HG03469 (cell line): ENCODE results near the gene ZHX3.

Source experiments
- ATAC-seq: cut with Tn5 transposase; IDR thresholded peaks from one replicate; pipeline ENCODE4 v1.9.1; 2021; ENCODE audit warnings: mild to moderate bottlenecking, moderate library complexity, moderate number of reproducible peaks; ENCODE audit not compliant: unreplicated experiment

ZHX3 gene

DNA sequence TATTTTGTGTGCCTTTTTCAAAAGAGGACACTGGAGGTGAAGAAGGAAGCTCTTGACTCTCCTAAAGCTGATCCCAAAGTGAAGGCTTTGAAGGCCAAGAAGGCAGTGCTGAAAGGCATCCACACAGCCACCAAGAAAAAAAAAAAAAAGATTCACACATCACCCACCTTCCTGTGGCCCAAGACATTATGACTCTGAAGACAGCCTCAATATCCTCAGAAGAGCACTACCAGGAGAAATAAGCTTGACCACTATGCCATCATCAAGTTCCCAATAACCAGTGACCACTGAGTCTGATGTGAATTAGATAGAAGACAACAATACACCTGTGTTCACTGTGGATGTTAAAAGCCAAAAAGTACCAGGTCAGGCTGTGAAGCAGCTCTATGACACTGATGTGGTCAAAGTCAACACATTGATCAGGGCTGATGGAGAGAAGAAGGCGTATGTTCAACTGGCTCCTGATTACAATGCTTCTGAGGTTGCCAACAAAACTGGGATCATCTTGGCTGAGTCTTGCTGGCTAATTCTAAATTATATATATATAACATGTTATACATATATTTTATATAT is 120.8 kb downstream of the ZHX3 start:
- ATAC-seq: no peak

DNA sequence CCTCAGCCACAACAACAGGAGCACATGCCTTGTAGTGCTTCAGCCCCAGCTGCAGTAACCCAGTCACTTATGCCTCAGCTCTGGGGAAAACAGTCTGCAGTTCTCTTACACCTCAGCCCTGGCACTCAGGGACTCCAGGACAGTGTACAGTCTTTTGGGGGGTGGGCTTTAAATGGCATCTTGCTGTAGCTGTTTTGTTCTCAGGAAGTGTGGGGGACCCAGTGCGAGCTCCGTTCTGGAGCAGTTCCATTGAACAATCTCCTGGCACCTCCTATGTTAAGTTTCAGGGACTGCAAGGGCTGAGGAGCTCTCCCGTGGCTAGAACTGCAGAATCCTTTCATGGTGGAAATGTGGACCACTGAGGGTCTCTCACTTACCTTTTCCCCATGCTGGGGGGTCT is 125.0 kb downstream of the ZHX3 start:
- no peak for ATAC-seq

DNA sequence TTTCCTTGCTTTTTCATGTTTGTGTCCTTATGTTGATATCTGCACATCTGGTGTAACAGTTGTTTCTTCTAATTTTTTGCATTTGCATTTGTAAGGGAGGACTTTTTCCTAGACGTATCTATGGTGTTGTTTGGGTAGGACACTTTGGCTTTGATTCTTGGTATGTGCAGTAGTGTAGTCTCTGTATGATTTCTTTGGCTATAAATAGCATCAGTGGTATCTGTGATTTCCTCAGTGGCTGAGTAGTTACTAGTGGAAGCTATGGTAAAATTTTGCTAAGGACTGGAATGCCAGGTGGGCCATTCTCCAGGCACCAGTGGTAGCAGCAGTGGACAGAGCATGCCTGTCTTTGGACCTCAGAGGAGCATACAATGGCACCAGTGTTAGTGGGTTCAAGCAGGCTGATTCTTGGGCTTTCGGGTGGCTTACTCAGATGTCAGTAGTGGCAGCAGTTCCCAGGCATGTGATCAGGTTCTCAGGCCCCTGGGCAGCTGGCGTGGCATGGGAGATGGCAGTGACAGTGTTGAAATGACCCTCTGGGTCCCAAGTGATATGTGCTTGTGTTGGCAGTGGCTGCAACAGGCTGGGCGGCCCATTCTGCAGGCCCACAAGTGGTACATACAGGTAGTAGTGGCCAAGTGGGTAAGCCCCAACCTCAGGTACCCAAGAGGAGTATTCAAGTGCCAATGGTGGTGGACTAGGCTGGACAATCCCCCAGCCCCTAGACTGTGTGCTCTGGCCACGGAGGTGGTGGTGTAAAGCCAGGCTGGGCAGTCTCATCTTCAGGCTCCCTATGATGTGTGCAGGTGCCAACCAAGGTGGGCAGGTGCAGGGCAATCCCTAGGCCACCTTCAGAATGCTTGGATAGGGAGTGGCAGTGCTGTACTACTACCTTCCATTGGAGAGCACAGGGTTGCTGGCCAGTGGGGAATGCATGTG is 125.7 kb downstream of the ZHX3 start:
- no peak for ATAC-seq

DNA sequence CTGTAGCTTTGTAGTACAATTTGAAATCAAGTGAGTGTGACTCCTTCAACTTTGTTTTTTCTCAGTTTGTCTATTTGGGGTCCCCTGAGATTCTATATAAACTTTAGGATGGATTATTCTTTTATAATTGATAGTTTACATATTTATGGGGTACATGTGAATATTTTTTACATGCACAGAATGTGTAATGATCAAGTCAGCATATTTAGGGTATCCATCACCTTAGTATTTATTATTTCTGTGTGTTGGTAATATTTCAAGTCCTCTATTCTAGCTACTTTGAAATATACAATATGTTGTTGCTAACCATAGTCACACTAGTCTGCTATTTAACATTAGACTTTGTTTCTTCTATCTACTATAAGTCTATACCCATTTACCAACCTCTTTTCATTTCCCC is 129.9 kb downstream of the ZHX3 start:
- no peak for ATAC-seq

DNA sequence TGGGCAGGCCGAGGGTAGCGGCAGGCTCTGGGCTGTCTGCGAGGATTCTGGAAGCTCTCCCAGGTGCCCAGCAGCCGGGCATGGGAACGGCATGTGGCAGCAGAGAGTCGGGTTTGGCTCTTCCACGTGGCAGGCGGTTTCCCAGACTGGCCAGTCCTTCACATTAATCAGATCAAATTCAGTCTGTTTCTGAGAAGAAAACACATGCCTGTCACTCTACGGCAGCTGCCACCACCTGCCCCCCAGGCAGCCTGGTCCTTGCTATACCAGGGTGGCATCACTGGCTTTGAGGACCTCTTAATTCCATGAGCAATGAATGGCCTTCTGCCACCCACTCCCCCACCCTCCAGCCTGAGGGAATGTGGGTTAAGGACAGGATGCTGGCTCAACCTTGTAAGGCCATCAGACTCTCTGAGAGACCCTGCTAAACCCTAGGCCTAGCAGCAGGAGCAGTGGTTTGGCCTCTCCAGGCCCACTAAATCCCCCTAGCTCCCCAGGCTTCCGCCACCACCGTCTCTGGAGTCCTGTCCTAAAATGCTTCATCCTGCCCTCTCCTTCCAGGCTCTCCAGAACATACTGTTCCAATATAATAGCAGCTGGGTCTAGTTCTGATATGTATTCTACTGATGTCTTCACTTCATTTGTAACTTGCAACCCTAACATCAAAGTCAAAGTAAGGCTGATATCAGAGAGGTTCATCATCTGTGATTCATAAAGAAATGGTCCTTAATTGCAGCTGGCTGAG is 132.3 kb downstream of the ZHX3 start:
- no peak for ATAC-seq

DNA sequence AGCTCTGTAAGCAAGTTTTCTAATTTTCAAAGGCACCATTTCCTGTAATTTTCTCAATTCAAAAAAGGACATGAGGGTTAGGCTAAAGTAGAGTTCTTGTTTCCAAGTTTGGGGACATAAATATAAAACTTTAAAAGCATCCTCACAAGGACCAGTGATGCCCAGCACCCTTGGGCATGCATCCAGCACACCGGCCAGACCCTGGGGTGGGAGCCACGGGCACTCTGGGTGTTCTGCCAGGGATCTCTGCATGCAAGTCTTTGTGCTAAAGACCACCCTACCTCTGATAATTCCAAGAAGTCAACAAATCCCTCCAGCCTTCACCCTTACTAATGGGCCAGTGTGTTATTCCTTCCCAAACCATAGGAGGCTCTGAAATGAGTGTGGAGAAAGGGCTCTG is 133.7 kb downstream of the ZHX3 start:
- ATAC-seq: no peak

DNA sequence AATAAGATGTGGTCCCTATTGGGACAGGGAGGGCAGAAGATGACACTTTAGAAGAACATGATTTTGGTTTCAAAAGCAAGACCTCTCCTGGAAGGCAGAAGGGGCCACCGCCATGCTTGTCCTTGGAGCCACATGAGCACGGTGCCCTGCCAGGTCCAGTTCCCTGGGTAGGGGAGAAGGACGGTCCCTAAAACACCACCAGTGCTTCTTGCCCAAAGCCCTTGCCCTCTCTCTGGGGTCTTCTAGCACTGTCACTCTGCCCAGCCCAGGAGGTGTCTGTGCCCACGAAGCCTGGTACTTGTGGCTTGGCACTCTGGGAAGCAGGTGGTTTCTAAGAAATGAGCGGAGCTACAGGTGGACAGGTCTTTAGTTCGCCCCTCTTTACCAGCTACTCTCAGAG is 134.1 kb downstream of the ZHX3 start:
- no peak for ATAC-seq

DNA sequence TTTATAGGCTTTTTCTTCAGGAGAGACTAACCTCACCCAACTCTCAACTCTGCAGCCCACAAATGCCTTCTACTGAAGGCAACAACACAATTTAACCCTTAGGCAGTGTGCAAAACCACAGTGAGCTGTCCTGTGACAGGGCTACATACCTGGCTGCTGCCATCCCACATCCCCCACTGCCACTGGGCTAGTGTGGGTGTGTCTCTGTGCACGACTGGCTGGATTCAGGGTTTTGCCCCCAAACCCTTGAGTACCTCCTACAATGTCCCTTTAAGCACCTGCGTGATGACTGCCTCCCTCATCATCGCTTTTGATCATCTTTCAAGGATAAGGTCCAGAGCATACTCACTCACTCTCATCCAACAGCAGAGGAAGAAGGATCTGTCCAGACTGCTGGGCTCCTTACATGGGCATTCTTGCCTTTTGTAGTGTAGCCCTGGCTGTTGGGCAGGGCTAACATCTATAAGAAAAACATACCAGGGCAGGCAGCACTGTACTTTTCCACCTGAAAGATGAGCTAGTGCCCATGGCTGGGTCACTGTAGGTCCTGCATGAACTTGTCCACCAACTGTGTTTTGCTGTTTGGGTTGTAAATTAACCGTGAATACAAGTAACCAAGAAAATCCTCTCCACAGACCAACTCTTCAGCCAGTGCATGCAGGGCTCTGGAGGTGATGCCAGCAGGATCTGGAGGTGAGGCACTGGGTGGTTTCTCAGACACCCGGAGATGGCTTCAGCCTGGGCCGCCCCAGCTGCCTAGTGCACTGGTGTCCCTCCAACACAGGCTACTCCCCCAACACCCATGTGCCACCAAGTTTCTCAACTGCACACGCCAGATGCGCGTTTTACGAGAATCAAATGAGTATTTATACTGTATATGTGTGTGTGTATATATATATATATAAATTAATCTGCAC is 135.0 kb downstream of the ZHX3 start:
- ATAC-seq: no peak

DNA sequence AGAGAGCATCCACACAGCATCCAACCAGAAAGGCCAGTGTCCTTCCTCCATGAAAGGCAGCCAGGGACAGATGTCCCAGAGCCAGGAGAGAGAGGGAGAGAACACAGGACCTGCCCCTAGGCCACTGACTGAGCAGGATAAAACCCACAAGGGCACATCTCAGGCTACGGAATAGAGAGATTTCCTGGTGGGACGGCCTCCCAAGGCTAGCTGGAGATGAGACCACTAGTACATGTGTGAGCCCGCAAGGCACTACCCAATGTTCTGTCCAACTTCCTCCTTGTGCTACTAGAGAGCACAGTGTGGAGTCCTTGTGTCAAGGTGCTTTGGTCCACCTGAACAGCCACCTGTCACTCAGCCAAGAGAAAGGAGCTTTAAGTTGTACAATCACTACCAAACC is 136.0 kb downstream of the ZHX3 start:
- no peak for ATAC-seq

DNA sequence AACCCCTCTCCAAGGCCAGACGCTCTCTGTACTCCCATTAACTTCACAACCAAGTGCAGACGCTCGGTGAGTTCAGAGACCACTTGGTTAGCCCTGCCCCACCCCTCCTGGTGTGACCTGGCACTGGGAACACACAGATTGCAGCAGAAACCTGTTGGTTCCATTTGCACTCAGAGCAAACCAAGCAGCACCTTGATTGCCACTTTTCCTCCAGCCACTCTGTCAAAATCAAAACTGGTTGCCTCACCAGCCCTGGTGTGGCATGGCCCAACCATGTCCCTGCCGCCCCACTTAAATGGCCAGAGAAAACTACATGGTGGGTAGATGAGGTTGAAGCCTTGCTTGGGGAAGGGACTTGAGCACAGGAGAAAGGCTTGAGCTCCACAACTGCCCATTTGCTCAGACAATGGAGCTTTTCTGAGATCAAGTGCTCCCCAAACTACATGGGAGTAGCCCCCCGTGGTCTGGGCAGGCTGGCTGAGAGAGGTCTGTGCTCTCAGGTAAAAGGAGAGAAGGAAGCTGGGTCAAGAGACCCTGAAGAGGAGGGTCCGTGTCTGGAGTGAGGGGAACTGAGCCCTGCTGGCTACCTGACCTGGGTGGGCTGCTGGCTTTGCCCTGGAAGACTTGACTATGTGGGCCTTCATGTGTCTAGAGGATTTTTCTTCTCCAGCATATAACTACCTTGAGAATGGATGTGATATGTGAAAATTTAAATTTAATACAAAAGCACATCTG is 136.8 kb downstream of the ZHX3 start:
- no peak for ATAC-seq

DNA sequence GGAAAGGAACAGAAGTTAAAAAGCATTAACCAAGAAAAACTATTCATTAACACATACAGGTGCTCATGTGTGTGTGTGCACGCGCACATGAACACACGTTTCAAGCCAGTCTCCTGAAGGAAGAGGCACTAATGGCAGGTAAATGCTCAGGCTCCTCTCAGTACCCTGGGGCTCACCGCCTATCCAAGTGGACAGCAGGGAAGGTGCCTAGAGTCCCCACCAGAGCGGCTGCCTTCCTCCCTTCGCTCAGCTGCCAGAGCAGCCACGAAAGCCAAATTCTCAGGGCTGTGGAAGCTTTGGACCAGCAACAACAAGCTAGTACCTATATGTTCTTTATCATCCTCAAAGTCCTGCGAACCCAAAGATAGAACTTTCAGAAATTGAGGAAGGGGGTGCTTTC is 137.6 kb downstream of the ZHX3 start:
- no peak for ATAC-seq

DNA sequence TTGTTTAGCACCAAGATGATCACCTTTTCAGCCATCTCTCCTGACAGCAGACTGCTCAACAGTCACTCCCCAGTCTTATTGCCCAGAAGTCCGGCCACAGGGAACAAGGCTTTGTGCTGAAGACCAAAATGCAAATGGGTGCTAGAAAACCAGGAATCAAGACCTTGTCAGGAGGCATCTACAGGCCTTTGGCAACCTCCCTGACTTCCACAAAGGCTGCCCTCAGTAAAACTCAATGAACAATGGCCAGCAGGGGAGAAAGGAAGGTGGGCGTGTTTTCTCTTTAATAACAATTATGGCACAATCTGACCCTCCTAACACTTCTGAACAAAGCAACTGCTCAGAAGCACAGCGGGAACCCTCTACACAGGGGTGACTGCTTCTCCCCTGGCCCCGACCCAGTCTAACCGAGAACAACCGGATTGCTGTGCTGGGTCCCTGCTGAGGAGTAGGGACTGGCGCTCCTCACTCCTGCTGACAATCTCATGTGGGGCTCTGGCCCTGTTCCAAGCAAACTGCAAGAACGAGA is 138.6 kb downstream of the ZHX3 start:
- ATAC-seq: no peak

DNA sequence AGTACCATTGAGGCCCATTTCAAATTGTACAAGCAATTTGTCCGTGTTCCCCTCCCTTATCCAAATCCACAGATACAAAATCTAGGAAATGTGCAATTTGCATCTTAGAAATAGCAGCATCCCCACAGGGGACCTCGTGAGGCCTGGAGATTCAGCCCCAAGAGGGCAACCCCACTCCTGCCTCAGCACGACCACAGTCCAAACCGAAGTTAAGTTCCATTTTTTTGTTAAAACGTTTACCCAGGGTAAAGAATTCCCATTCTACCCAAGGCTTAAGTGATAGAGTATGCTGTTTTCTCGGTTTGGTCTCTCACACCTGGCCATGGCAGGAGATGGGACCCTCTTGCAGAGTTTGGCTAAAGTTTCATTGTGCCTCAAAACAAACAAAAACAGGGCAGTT is 139.0 kb downstream of the ZHX3 start:
- ATAC-seq: no peak

DNA sequence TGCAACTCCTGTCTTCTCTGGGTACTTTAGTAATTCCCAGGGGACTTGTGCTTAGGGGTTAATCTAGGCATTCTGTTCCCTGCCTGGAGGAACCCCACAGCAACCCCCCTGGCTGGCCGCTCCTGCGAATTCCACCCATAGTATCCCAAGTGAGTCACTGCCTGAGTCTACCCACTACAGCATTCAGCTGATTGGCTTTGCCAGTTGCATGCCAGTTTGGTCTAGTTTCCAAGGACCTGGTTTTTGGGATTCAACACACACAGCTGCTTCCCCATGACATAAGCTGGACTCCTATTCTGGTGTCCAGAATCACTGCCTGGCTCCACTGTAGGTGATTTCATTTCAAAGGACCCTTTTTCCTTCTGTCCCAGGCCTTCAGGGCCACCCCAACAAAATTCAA is 139.9 kb downstream of the ZHX3 start:
- ATAC-seq: no peak

DNA sequence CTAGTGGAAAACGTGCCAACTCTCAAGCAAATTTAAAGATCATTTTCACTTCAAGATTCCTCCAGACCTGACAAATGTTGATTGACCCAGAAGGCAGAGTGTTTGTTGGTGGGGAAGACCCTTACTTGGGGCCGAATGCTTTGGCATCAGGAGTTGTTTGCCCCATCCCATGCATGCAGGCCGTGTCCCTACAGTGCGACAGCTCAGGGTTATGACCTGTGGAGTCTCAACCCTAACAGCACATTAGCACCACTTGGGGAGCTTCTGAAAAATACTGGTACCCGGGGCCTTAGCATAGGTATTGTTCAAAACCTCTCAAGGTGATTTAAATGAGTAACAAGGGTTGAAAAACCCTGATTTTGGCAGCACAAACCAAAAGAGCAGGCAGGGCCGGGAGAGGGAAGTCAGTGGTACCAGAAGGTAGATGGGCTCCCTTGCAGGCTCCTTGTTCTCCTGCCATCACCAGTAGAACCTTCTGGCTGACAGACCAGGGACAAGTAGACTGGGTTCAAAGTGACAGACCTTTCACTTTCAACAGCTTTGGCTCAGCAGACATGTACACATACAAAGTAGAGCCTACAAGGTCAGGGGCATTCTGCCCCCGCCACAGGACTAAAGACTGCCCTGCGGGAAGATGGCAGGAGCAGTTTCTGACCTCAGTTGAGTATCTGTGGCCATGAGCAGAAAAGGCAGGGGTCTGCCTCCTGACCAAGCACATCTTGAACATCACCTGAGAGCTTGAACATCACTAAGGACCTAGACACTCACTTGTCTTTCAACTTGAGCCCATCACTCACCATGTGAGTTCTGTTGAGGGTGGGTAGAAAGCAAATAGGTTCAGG is 140.6 kb downstream of the ZHX3 start:
- no peak for ATAC-seq

DNA sequence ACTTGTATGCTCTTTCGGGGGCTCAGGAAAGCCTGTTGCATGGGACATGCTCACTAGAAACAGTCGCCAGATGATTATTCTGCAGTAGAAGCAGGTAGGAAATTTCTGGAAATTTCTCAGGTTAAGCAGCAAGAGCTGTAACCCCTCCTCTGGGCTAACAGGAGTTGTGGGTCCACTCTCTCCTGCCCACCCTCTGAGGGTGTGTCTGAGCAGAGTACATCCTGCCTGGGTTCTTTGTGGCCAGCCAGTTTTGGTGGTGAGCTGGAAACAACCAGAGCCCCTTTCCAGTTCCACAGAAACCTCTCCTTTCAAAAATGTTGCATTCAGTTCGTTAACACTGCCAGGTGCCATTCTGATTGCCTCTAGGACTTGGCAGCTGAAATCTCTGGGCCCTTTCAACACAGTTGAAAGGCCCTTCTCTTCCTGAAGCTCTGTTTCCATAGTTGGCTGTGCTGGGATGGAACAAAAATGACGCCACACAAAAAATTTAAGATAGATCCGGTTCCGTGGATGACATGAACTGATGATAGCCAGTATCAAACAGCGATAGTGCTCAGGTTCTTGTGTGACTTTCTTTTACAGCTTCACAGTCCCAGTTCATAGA is 141.7 kb downstream of the ZHX3 start:
- no peak for ATAC-seq

DNA sequence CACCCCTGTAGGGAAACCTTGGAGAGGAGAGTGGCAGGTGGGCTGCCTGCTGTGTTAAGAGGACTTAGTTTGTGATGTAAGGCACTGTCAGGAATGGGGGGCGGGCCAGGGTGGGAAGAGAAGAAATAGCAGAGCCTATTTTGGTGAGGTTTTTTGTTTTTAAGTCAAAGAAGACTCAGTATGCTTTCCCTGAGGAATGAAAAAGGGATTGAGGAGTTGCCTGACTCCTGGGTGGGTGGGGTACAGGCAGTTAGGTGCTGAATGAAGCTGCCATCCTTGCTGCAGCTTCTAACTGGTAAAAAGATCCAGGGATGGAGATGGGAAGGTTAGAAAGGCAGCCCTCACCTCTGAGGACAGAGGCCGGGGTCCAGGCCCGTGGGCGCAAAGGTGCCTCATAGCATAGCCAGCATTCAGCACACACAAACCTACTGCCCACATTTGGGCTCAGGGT is 142.3 kb downstream of the ZHX3 start:
- no peak for ATAC-seq

DNA sequence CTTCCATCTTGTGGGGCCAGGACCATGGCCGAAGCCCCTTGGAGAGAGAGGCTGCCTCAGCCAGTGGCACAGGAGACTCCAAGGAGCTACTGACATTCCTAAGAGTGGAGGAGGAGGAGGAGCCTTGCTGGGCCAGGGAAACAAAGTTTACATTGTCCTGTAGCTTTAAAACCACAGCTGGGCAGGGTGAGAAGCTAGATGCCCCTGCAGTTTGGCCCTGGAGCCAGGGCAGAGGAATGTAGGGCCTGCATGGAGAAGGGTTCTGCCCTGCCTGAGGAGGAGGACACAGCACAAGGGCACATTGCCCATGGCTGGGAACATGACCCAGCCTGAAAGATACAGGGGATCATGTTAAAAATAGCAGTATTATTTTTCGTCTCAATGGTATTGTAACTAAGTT is 142.7 kb downstream of the ZHX3 start:
- ATAC-seq: no peak
